Heart right ventricle (tissue), 16 donors: ENCODE data around the gene CNTN5. TPM values are rescaled to one million over a fixed set of nuclear protein-coding genes. Genes with fewer than 3 reads are reported as not detected.

Source experiments
- ATAC-seq, 8 donors: fragments of 200-7000 bp; cut with Tn5 transposase; one replicate each; pipeline ENCODE4 v1.9.1; 2020; ENCODE audit warnings: mild to moderate bottlenecking in 8 of 8, moderate library complexity in 8 of 8, moderate number of reproducible peaks in 1 of 8
- DNase-seq, 2 donors: peaks; one replicate each; pipeline ENCODE4 v3.0.0-alpha.2; 2020
- H3K27ac ChIP-seq, 10 donors: fragments of 200-600 bp; sonication (generic) in 2 of 10; one replicate each; pipeline versions ENCODE4 v1.5.0 to v1.8.0; 2020 to 2022; ENCODE audit warnings: mild to moderate bottlenecking in 3 of 10
- H3K27me3 ChIP-seq, 7 donors: fragments of 200-600 bp; one replicate each; pipeline ENCODE4 v1.8.0; 2021 to 2022; ENCODE audit warnings: mild to moderate bottlenecking in 2 of 7
- H3K36me3 ChIP-seq, 9 donors: fragments of 200-600 bp; sonication (generic) in 1 of 9; one replicate each; pipeline versions ENCODE4 v1.5.0 to v1.8.0; 2020 to 2022; ENCODE audit warnings: mild to moderate bottlenecking in 2 of 9
- H3K4me1 ChIP-seq, 9 donors: fragments of 200-600 bp; sonication (generic) in 1 of 9; one replicate each; pipeline versions ENCODE4 v1.5.0 to v1.8.0; 2020 to 2022; ENCODE audit warnings: mild to moderate bottlenecking in 4 of 9
- H3K4me3 ChIP-seq, 10 donors: fragments of 200-600 bp; sonication (generic) in 2 of 10; one replicate each; pipeline versions ENCODE4 v1.5.0 to v1.8.0; 2020 to 2022; ENCODE audit warnings: mild to moderate bottlenecking in 7 of 10, moderate library complexity in 2 of 10
- H3K9me3 ChIP-seq, 11 donors: fragments of 200-600 bp in 10 of 11; sonication (generic) in 2 of 11; one replicate each; pipeline versions ENCODE4 v1.5.0 to v1.8.0; 2013 to 2022; ENCODE audit warnings: mild to moderate bottlenecking in 2 of 11, control low read depth in 1 of 11, moderate library complexity in 1 of 11
- CTCF ChIP-seq, 9 donors: fragments of 200-600 bp; sonication (generic) in 2 of 9; IDR thresholded peaks; one replicate each; pipeline versions ENCODE4 v1.5.0 to v1.8.0; 2021 to 2022; ENCODE audit warnings: antibody characterized with exemption in 9 of 9, mild to moderate bottlenecking in 5 of 9, moderate library complexity in 1 of 9
- WGBS, 2 donors: extraction: QIAGEN DNeasy Blood & Tissue Kit; methylation state at CpG; one replicate each; pipeline ENCODE4 v1.1.7; 2013; ENCODE audit warnings: inconsistent platforms in 1 of 2; 5-methylcytosine and 5-hydroxymethylcytosine counted together
- intact Hi-C, 10 donors: fragments of 100-400 bp; cut with DNase I; formaldehyde crosslinking; loops; one replicate each; pipeline versions ENCODE4 v1.11.1 to v1.14.2; 2022
- polyA plus RNA-seq, 2 donors: library from polyadenylated mRNA; stranded (reverse); fragments of 200-250 nt; gene quantifications; one replicate each; pipeline ENCODE4 v1.2.3, GENCODE V29; 2013
- total RNA-seq, 10 donors: library from RNA; stranded (reverse); fragmentation: NEBNext Ultra II Directional in 3 of 10; extraction: Animal tissue kit (Norgen Biotek cat#: 25700) in 3 of 10; gene quantifications; one replicate each; pipeline versions ENCODE4 v1.2.1 to v1.2.4, GENCODE V29; 2021 to 2023
- donor health status: Arrhythmogenic right ventricular cardiomyopathy.
- donor health status: ischemic (EF 13 %, LVEDD 7.1; RV severe dilation, severe dysfunction).
- donor health status: healthy with polysubstance abuse.
- donor health status: DM: no; HTN: yes; CAD: no.
- donor health status: DM: no; HTN: no; CAD: no.
- donor health status: ischemic (EF 25% LVEDD 6.9; RV normal size, moderate dysfunction).
- donor health status: ischemic (EF 25% LVEDD 5.7; RV mildly dilated, moderate dysfunction).
- donor health status: healthy.
- donor health status: DM: yes; HTN: yes; CAD: no.
- donor health status: Ischemic cardiomyopathy.
- donor health status: ischemic (EF 35%, LVEDD 5.7; RV mildly dilated, moderate dysfunction).
- donor health status: nonischemic (EF 11% LVEDD 7.7; RV severe dilation, severe dysfunction).
- donor health status: DM: yes; HTN: yes; CAD: no.
- donor health status: PGD.
- donor health status: ischemic (EF 29% LVEDD 5.4; RV normal size, mild dysfunction).
- donor health status: nonischemic (EF 23%, LVEDD 6.1; RV moderate dilation, normal function).

CNTN5 gene
- total and polyA plus RNA-seq, 12 donors, result 0.05 to 0.35 (median 0.17) TPM; not detected in 6

- H3K9me3 ChIP-seq, result no peaks in the 10 kb centered on the region
- H3K4me3 ChIP-seq, result no peak overlapping the region
- intact Hi-C loops, result no loop called here
- no peak for DNase-seq
- WGBS, 2 donors, result 64 to 72% methylated on average over 5 of the region's 5 CpGs
- ATAC-seq, result peak in 1 of 8 donors; percentile 29
- H3K27ac ChIP-seq, result no peak overlapping the region
- no peaks in the 10 kb centered on the region for H3K27me3 ChIP-seq
- peaks cover 0 to 14% (median 0%) of the 10 kb centered on the region in 9 donors for H3K4me1 ChIP-seq
- no peak for TF ChIP-seq CTCF (IDR thresholded peaks at IDR 0.05)
- no peaks in the 10 kb centered on the region for H3K36me3 ChIP-seq
Measured at GRCh38 chr11:99368583-99368982, 347.8 kb downstream of the CNTN5 start.

GRCh38 chr11:99370549-99371216 is 349.9 kb downstream of the CNTN5 start:
- intact Hi-C loops, result no loop called here
- DNase-seq (peak; percentile 40 to 57), ATAC-seq (peak; percentile 82 to 98 (median 88))
- Histone ChIP-seq H3K4me1 (peaks cover 0 to 14% (median 0%) of the 10 kb centered on the region in 9 donors), H3K27ac (peak overlapping the region in 4 of 10 donors; percentile 6 to 56 (median 32)), H3K27me3 (no peaks in the 10 kb centered on the region), H3K36me3 (no peaks in the 10 kb centered on the region), H3K4me3 (no peak overlapping the region), H3K9me3 (no peaks in the 10 kb centered on the region)
- WGBS, 2 donors, result 11 to 13% methylated on average over 4 of the region's 4 CpGs
- TF ChIP-seq CTCF (IDR thresholded peaks at IDR 0.05), result no peak

GRCh38 chr11:99371257-99371656 is 350.5 kb downstream of the CNTN5 start:
- TF ChIP-seq CTCF (IDR thresholded peaks at IDR 0.05), result no peak
- DNase-seq (no peak), ATAC-seq (no peak)
- Histone ChIP-seq H3K4me1 (peaks cover 0 to 14% (median 0%) of the 10 kb centered on the region in 9 donors), H3K36me3 (no peaks in the 10 kb centered on the region), H3K9me3 (no peaks in the 10 kb centered on the region), H3K27me3 (no peaks in the 10 kb centered on the region), H3K4me3 (no peak overlapping the region), H3K27ac (peak overlapping the region in 2 of 10 donors; percentile 42 to 56)
- 70 to 77% methylated on average over 1 of the region's 1 CpG for WGBS, 2 donors
- intact Hi-C loops, result no loop called here

GRCh38 chr11:99376463-99376862 is 355.7 kb downstream of the CNTN5 start:
- 73 to 78% methylated on average over 2 of the region's 2 CpGs for WGBS, 2 donors
- Histone ChIP-seq H3K4me3 (no peak overlapping the region), H3K4me1 (peaks cover 0 to 4% (median 0%) of the 10 kb centered on the region in 9 donors), H3K27ac (no peak overlapping the region), H3K9me3 (no peaks in the 10 kb centered on the region), H3K27me3 (no peaks in the 10 kb centered on the region), H3K36me3 (no peaks in the 10 kb centered on the region)
- intact Hi-C loops, result no loop called here
- no peak for DNase-seq
- ATAC-seq, result no peak
- no peak for TF ChIP-seq CTCF (IDR thresholded peaks at IDR 0.05)
